H4 (cell line): Measurements from ENCODE around the gene ZDHHC3. TPM values are rescaled to one million over a fixed set of nuclear protein-coding genes. Genes with fewer than 3 reads are reported as not detected.
"Not testable (repeated sequence)": the region's sequence is repeated elsewhere in the genome, so short reads cannot be mapped to it uniquely, and the experiment has no call there.

Experiments used
- DNase-seq: peaks from one replicate; pipeline ENCODE4 v3.0.0-alpha.2; 2015; ENCODE audit warnings: low spot score
- total RNA-seq: library from RNA; depleted of rRNA; stranded (reverse); fragments of >200 nt; shearing (Covaris generic); gene quantifications from 2 replicates; pipeline ENCODE4 v1.2.3, GENCODE V29; 2014

Gene ZDHHC3
- total RNA-seq, 1 experiment from 2014 or later, result 46.8 TPM

- DNase-seq, result no peak
Observed at GRCh38 chr3:44965165-44965564, 10.8 kb downstream of the ZDHHC3 start.

GRCh38 chr3:44963571-44964325 is 12.2 kb downstream of the ZDHHC3 start:
- no peak for DNase-seq

- peak; percentile 74 for DNase-seq
Observed at GRCh38 chr3:44962621-44963393, 13.2 kb downstream of the ZDHHC3 start.

- no peak for DNase-seq
Observed at GRCh38 chr3:44961888-44962287, 14.1 kb downstream of the ZDHHC3 start.

- no peak for DNase-seq
Observed at GRCh38 chr3:44960387-44961026, 15.5 kb downstream of the ZDHHC3 start.

GRCh38 chr3:44958386-44958785 is 17.6 kb downstream of the ZDHHC3 start:
- no peak for DNase-seq

- no peak for DNase-seq
Observed at GRCh38 chr3:44957986-44958385, 18.0 kb downstream of the ZDHHC3 start.

- no peak for DNase-seq
Observed at GRCh38 chr3:44955917-44956316, 20.1 kb downstream of the ZDHHC3 start.

- DNase-seq, result no peak
Observed at GRCh38 chr3:44954962-44955361, 21.0 kb downstream of the ZDHHC3 start.

GRCh38 chr3:44954304-44954703 is 21.7 kb downstream of the ZDHHC3 start:
- no peak for DNase-seq

GRCh38 chr3:44952689-44953088 is 23.3 kb downstream of the ZDHHC3 start:
- DNase-seq, result no peak

GRCh38 chr3:44950275-44950734 is 25.7 kb downstream of the ZDHHC3 start:
- no peak for DNase-seq

GRCh38 chr3:44949770-44950169 is 26.2 kb downstream of the ZDHHC3 start:
- not testable (repeated sequence) for DNase-seq

- no peak for DNase-seq
Observed at GRCh38 chr3:44948239-44948638, 27.7 kb downstream of the ZDHHC3 start.

GRCh38 chr3:44942202-44942921 is 33.6 kb downstream of the ZDHHC3 start:
- DNase-seq, result no peak

- peak; percentile 16 for DNase-seq
Observed at GRCh38 chr3:44939581-44940036, 36.4 kb downstream of the ZDHHC3 start.

GRCh38 chr3:44932986-44933944 is 42.7 kb downstream of the ZDHHC3 start:
- DNase-seq, result no peak

- DNase-seq, result no peak
Observed at GRCh38 chr3:44932271-44932670, 43.7 kb downstream of the ZDHHC3 start.

- DNase-seq, result no peak
Observed at GRCh38 chr3:44931791-44932190, 44.2 kb downstream of the ZDHHC3 start.

GRCh38 chr3:44930911-44931310 is 45.1 kb downstream of the ZDHHC3 start:
- no peak for DNase-seq

GRCh38 chr3:44929782-44930181 is 46.2 kb downstream of the ZDHHC3 start:
- DNase-seq, result no peak
